Adrenal gland (tissue), 12 donors: Measurements from ENCODE around the gene EWSR1. TPM values are rescaled to one million over a fixed set of nuclear protein-coding genes. Genes with fewer than 3 reads are reported as not detected.

ENCODE experiments used
- DNase-seq, 7 donors: peaks; one replicate each; pipeline ENCODE4 v3.0.0-alpha.2; 2019 to 2020
- H3K27ac ChIP-seq, 5 donors: fragments of 200-600 bp; sonication (generic) in 4 of 5; 1 replicate in 3 of 5; 2 replicates in 2 of 5; pipeline versions ENCODE4 v1.5.1 to v1.8.0; 2016 to 2020; ENCODE audit warnings: mild to moderate bottlenecking in 1 of 5
- H3K27me3 ChIP-seq: fragments of 200-600 bp; 2 replicates; pipeline ENCODE4 v1.8.0; 2021
- H3K36me3 ChIP-seq, 2 donors: fragments of 200-600 bp; replicated peaks in 1 of 2; 1 replicate in 1 of 2; 2 replicates in 1 of 2; pipeline versions ENCODE4 v1.5.1 to v1.8.0; 2018 to 2022
- H3K4me1 ChIP-seq, 2 donors: fragments of 200-600 bp; replicated peaks in 1 of 2; 1 replicate in 1 of 2; 2 replicates in 1 of 2; pipeline versions ENCODE4 v1.5.1 to v1.8.0; 2018 to 2021
- H3K4me3 ChIP-seq, 4 donors: fragments of 200-600 bp; sonication (generic) in 3 of 4; one replicate each; pipeline ENCODE4 v1.5.1; 2016 to 2018
- H3K9me3 ChIP-seq, 3 donors: fragments of 200-600 bp; sonication (generic) in 1 of 3; replicated peaks in 1 of 3; 1 replicate in 2 of 3; 2 replicates in 1 of 3; pipeline versions ENCODE4 v1.5.1 to v1.8.0; 2016 to 2021
- POLR2A ChIP-seq, 2 donors: fragments of 450-650 bp; IDR thresholded peaks; one replicate each; pipeline ENCODE4 v1.6.1; 2017; ENCODE audit warnings: antibody characterized with exemption in 2 of 2, mild to moderate bottlenecking in 2 of 2, moderate library complexity in 1 of 2
- WGBS, 4 donors: extraction: QIAGEN DNeasy Blood & Tissue Kit in 2 of 4; methylation state at CpG; one replicate each; pipeline versions ENCODE4 v1.1.5 to v1.1.7; 2013 to 2017; 5-methylcytosine and 5-hydroxymethylcytosine counted together
- intact Hi-C, 2 donors: fragments of 100-400 bp; cut with DNase I; formaldehyde crosslinking; loops; one replicate each; pipeline versions ENCODE4 v1.14.1 to v1.15.0; 2022 to 2023
- polyA plus RNA-seq, 3 donors: library from polyadenylated mRNA; stranded (reverse); fragments of 200-250 nt in 2 of 3; fragments of 350-450 nt in 1 of 3; fragmentation: Illumina TruSeq in 1 of 3; extraction: RNeasy Lipid Tissue Mini Kit (QIAGEN cat#74804) in 1 of 3; gene quantifications; one replicate each; pipeline ENCODE4 v1.2.3, GENCODE V29; 2013 to 2014
- total RNA-seq, 9 donors: library from RNA; depleted of rRNA in 4 of 9; stranded (reverse); fragments of >200 nt in 4 of 9; fragments of 120-200 nt in 1 of 9; fragmentation: NEBNext Ultra II Directional in 1 of 9; extraction: Animal tissue kit (Norgen Biotek cat#: 25700) in 1 of 9; gene quantifications; one replicate each; pipeline versions ENCODE4 v1.1.0 to v1.2.4, GENCODE V29; 2013 to 2023
- TF ChIP-seq, protein P1 (sequence below), 6 experiments: fragments of 450-650 bp in 4 of 6; fragments of 200-600 bp in 2 of 6; sonication (generic) in 1 of 6; IDR thresholded peaks; 1 replicate in 5 of 6; 2 replicates in 1 of 6; pipeline versions ENCODE4 v1.5.1 to v1.8.0; 2016 to 2021; ENCODE audit warnings: antibody characterized with exemption in 6 of 6, mild to moderate bottlenecking in 2 of 6, moderate library complexity in 1 of 6
- donor health status: healthy with polysubstance abuse.
- donor health status: Bipolar disorder and iron deficiency.
- donor health status: DM: yes; HTN: yes; CAD: no.
- donor health status: DM: no; HTN: no; CAD: no.
- donor health status: DM: no; HTN: no; CAD: no.
- donor health status: DM: yes; HTN: yes; CAD: no.

The EWSR1 gene
- total and polyA plus RNA-seq, 12 donors = 152 to 351 (median 216) TPM

DNA sequence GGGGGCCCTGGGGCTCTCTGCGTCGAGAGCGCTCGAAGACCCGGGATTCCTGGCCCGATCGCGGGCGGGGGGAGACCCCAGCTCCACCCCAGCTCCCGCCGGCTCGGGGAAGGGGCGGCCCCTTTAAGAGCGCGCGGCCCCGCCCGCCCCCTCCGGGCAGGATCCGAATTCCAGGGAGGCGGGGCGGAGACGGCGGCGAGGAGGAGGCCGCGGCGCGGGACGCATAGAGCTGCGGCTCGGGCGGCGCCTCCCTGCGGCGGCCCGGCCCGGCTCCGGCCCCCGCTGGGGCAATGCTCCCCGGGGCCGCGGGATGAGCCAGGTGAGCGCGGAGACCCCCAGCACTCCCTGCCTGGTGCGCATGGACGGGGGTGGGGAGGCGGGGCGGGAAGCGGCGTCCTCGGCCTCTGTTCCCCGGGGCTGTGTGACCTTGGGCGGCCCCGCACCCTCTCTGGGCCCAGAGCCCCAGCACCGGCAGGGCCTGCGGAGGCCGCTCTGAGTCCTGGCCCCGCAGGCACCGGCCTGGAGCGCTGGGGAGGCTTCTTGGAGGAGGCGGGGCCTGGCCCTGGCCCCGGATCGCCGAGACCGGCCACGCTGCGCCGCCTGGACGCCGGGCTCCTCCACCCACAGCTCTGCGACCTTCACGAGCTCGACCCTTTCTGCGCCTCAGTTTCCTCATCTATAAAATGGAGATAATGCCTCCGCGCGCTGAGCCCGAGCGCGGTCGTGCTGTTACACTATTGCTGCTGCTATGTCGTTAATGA lies 38.9 kb downstream of the EWSR1 start:
- H3K9me3 ChIP-seq = no peaks in the 10 kb centered on the region
- peaks cover 54 to 72% of the 10 kb centered on the region in 2 donors for H3K4me1 ChIP-seq
- H3K27ac ChIP-seq = peak overlapping the region; percentile 43 to 93 (median 76)
- TF ChIP-seq POLR2A (IDR thresholded peaks at IDR 0.05) = peak; percentile 34 to 60
- TF ChIP-seq, protein P1, sequence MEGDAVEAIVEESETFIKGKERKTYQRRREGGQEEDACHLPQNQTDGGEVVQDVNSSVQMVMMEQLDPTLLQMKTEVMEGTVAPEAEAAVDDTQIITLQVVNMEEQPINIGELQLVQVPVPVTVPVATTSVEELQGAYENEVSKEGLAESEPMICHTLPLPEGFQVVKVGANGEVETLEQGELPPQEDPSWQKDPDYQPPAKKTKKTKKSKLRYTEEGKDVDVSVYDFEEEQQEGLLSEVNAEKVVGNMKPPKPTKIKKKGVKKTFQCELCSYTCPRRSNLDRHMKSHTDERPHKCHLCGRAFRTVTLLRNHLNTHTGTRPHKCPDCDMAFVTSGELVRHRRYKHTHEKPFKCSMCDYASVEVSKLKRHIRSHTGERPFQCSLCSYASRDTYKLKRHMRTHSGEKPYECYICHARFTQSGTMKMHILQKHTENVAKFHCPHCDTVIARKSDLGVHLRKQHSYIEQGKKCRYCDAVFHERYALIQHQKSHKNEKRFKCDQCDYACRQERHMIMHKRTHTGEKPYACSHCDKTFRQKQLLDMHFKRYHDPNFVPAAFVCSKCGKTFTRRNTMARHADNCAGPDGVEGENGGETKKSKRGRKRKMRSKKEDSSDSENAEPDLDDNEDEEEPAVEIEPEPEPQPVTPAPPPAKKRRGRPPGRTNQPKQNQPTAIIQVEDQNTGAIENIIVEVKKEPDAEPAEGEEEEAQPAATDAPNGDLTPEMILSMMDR (IDR thresholded peaks at IDR 0.05) = peak in 1 of 6 experiments; percentile 8
- DNase-seq = peak; percentile 76 to 87 (median 84)
- H3K4me3 ChIP-seq = peak overlapping the region; percentile 3 to 93 (median 37)
- intact Hi-C loops = no loop called here
- no peaks in the 10 kb centered on the region for H3K36me3 ChIP-seq
- H3K27me3 ChIP-seq = no peaks in the 10 kb centered on the region
- 0 to 10% (median 6%) methylated on average over 1 to 83 of the region's 83 CpGs for WGBS, 4 donors

DNA sequence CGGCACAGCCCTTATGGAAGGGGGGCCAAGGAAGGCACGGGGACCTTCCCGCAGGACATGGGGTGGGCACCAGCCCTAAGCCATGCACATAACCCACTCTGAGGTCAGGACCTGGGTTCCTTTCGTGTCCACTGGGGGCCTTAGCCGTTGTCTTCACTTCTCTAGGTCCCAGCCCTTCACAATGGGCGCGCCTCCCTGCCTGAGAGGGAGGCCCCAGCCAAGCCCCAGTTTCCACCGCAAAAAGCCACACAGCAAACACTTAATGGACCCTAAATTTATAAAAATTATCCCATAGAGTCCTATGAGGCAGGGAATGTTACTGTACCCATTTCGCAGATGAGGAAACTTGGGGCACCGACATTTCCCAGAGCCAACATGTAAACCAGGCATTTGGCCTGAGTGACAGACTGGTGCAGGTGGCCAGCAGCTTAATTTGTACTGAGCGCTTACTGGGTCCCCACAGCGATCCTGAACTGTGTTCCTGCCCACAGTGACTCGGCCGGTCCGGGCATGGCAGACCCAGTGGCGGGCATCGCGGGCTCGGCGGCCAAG lies 39.6 kb downstream of the EWSR1 start:
- Histone ChIP-seq H3K27me3 (no peaks in the 10 kb centered on the region), H3K4me3 (peak overlapping the region; percentile 3 to 93 (median 37)), H3K27ac (peak overlapping the region; percentile 43 to 93 (median 76)), H3K36me3 (no peaks in the 10 kb centered on the region), H3K9me3 (no peaks in the 10 kb centered on the region), H3K4me1 (peaks cover 48 to 67% of the 10 kb centered on the region in 2 donors)
- DNase-seq = peak in 1 of 7 donors; percentile 49
- TF ChIP-seq, protein P1 (IDR thresholded peaks at IDR 0.05) = peak in 1 of 6 experiments; percentile 1
- TF ChIP-seq POLR2A (IDR thresholded peaks at IDR 0.05) = no peak
- 47 to 82% (median 70%) methylated on average over 5 to 20 of the region's 20 CpGs for WGBS, 4 donors
- intact Hi-C loops = no loop called here

DNA sequence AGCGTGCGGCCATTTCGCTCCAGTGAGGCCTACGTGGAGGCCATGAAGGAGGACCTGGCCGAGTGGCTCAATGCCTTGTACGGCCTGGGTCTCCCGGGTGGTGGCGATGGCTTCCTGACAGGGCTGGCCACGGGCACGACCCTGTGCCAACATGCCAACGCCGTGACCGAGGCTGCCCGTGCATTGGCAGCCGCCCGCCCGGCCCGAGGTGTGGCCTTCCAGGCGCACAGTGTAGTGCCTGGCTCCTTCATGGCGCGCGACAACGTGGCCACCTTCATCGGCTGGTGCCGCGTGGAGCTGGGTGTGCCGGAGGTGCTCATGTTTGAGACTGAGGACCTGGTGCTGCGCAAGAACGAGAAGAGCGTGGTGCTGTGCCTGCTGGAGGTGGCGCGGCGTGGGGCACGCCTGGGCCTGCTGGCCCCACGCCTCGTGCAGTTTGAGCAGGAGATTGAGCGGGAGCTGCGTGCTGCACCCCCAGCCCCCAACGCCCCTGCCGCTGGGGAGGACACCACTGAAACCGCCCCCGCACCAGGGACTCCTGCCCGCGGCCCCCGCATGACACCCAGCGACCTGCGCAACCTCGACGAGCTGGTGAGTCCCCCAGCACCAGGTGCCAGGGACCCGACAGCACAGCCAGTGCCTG lies 40.2 kb downstream of the EWSR1 start:
- H3K27ac ChIP-seq = peak overlapping the region in 3 of 5 donors; percentile 70 to 80 (median 76)
- H3K4me1 ChIP-seq = peaks cover 42 to 62% of the 10 kb centered on the region in 2 donors
- H3K4me3 ChIP-seq = peak overlapping the region in 1 of 4 donors; percentile 93
- intact Hi-C loops = no loop called here
- no peaks in the 10 kb centered on the region for H3K36me3 ChIP-seq
- WGBS, 4 donors = 56 to 83% (median 75%) methylated on average over 15 to 50 of the region's 50 CpGs
- DNase-seq = peak in 5 of 7 donors; percentile 29 to 43 (median 41)
- H3K27me3 ChIP-seq = no peaks in the 10 kb centered on the region
- TF ChIP-seq, protein P1 (IDR thresholded peaks at IDR 0.05) = no peak
- TF ChIP-seq POLR2A (IDR thresholded peaks at IDR 0.05) = no peak
- H3K9me3 ChIP-seq = no peaks in the 10 kb centered on the region

DNA sequence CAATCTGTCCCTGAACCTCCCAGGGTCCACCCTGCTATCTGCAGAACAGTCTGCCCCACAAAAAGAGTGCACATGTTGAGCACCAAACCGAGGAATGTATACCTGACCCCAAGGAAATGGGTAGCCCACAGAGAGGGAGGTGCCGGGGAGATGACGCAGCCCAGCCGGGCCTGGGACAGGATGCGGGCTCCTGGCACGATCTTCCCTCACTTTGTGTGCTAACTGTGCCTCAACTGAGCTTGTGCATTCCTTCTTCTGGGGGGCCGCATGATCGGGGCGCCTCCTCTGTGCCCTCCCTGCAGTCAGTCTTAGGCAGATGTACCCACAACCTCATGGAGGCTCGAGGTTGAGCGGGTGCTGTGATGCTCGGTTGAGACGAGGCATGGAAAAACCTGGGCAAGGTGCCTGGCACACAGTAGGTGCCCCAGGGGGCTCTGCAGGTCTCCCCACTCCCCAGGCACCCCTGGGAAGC lies 40.8 kb downstream of the EWSR1 start:
- Histone ChIP-seq H3K9me3 (no peaks in the 10 kb centered on the region), H3K27ac (peak overlapping the region in 4 of 5 donors; percentile 34 to 80 (median 73)), H3K4me3 (peak overlapping the region in 1 of 4 donors; percentile 3), H3K27me3 (peaks cover 3% of the 10 kb centered on the region), H3K4me1 (peaks cover 45 to 66% of the 10 kb centered on the region in 2 donors), H3K36me3 (no peaks in the 10 kb centered on the region)
- TF ChIP-seq, protein P1 (IDR thresholded peaks at IDR 0.05) = no peak
- no peak for TF ChIP-seq POLR2A (IDR thresholded peaks at IDR 0.05)
- 45 to 58% (median 51%) methylated on average over 11 to 13 of the region's 13 CpGs for WGBS, 4 donors
- peak in 3 of 7 donors; percentile 19 to 56 (median 50) for DNase-seq
- intact Hi-C loops = no loop called here
